GM21723 (cell line): ENCODE measurements around the gene GAGE12C.
"Not testable (repeated sequence)": the region's sequence is repeated elsewhere in the genome, so short reads cannot be mapped to it uniquely, and the experiment has no call there.

ENCODE experiments used
- ATAC-seq: cut with Tn5 transposase; IDR thresholded peaks from one replicate; pipeline ENCODE4 v1.9.1; 2021; ENCODE audit warnings: mild to moderate bottlenecking, moderate library complexity; ENCODE audit not compliant: unreplicated experiment

Gene GAGE12C

GRCh38 chrX:49531877-49532276 lies at the start of gene GAGE12C:
GAGE12C (plus strand) TSS chrX:49532177; CDS start chrX:49533332, 1,155 bp downstream.
- ATAC-seq = not testable (repeated sequence)

- ATAC-seq = not testable (repeated sequence)
These were observed 9.5 kb downstream of the GAGE12C start, which contains the start of gene GAGE12D for GRCh38 chrX:49541433-49541832. GAGE12D (plus strand) TSS chrX:49541733; CDS start chrX:49542888, 1,155 bp downstream.

- ATAC-seq = not testable (repeated sequence)
These were observed 19.0 kb downstream of the GAGE12C start, which contains the start of gene GAGE12E for GRCh38 chrX:49550989-49551388. GAGE12E (plus strand) TSS chrX:49551289; CDS start chrX:49552444, 1,155 bp downstream.

GRCh38 chrX:49560542-49560941 lies 28.6 kb downstream of the GAGE12C start, which contains the start of gene GAGE12F:
GAGE12F (plus strand) TSS chrX:49560842; CDS start chrX:49561997, 1,155 bp downstream.
- ATAC-seq = not testable (repeated sequence)

- not testable (repeated sequence) for ATAC-seq
These were observed 36.8 kb downstream of the GAGE12C start for GRCh38 chrX:49568728-49569127.

- ATAC-seq = not testable (repeated sequence)
These were observed 37.2 kb downstream of the GAGE12C start for GRCh38 chrX:49569152-49569551.

GRCh38 chrX:49570100-49570499 lies 38.1 kb downstream of the GAGE12C start, which contains the start of gene GAGE12G:
GAGE12G (plus strand) TSS chrX:49570400; CDS start chrX:49571555, 1,155 bp downstream.
- not testable (repeated sequence) for ATAC-seq

- ATAC-seq = not testable (repeated sequence)
These were observed 47.7 kb downstream of the GAGE12C start, which contains the start of gene GAGE12H for GRCh38 chrX:49579649-49580048. GAGE12H (plus strand) TSS chrX:49579949; CDS start chrX:49581104, 1,155 bp downstream.
